HG03520 (cell line): ENCODE results near the gene FNDC8.
"Not testable (repeated sequence)": the region's sequence is repeated elsewhere in the genome, so short reads cannot be mapped to it uniquely, and the experiment has no call there.

ENCODE experiments used
- ATAC-seq: cut with Tn5 transposase; IDR thresholded peaks from one replicate; pipeline ENCODE4 v1.9.1; 2021; ENCODE audit warnings: mild to moderate bottlenecking, moderate library complexity; ENCODE audit not compliant: unreplicated experiment

The FNDC8 gene

GRCh38 chr17:35094902-35095301, 26.5 kb upstream of the FNDC8 start:
- no peak for ATAC-seq

- ATAC-seq: no peak
Measured at GRCh38 chr17:35095741-35096140, 25.7 kb upstream of the FNDC8 start.

DNA sequence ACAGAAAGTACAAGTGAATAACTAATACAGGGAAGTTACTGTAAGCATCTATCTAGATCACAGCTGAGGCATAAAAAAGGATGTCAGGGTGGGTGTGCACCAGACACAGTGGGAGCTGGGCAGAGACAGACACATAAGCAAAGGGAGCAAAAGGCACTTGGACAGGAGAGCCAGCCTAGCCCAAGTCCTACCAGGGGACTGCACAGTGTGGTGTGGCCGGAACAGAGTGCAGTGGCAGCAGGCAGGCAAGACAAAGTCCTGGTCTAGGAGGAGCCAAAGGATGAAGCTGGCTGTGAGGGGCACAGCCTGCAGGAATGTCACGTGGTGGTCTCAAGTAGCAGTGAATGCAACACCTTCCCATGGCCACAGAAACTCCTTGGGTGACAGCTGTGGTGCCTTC, 23.6 kb upstream of the FNDC8 start:
- ATAC-seq: no peak

DNA sequence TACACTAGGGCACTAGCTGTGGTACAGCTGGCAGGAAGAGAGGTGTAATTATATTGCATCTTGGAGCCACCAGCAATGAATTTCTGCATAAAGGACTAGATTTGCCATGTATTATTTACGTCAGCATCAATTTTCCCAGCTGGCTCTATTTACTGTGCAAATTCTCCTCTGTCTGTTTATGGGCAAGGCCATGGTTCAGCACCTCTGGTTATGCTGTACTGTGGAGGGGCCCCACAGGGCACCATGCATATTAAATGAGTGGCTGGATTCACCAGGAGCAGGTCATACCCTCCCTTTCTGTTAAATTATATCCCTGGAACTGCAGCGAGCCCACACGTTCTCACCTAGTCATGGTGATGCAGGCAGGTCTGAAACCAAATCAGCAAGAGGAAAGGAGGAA, 21.5 kb upstream of the FNDC8 start:
- ATAC-seq: no peak

DNA sequence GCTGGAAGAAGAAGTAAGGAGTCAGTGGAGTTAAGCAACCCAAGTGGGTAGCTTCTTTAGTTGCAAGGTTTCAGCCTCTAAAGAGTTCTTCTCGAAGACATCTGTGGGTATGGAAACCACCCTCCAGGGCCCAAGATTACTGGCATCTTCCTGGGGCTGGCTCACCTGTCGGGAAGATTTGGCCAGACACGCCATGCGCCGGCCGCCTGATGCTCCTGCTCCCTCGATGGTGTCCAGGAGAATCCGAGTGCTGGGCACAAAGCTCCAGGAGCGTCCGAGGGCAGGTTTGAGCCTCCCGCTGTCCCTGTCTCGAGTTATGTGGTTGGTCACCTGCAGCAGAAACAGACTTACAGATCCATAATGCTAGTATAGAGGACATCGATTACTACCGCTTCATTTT, 20.4 kb upstream of the FNDC8 start:
- ATAC-seq: no peak

DNA sequence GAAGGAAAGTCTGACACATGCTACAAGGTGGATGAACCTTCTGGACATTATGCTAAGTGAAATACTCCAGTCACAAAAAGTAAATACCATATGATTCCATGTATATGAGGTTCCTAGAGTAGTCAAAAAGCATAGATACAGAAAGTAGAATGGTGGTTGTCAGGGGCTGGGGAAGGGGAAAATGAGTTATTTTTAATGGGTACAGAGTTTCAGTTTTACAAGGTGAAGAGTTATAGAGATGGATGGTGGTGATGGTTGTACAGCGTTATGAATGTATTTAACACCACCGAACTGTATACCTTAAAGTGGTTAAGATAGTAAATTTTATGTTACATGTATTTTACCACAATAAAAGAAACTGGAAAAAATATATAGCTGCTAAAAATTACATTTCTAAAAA, 19.7 kb upstream of the FNDC8 start:
- ATAC-seq: no peak

GRCh38 chr17:35103271-35103670, 18.1 kb upstream of the FNDC8 start:
- ATAC-seq: no peak

DNA sequence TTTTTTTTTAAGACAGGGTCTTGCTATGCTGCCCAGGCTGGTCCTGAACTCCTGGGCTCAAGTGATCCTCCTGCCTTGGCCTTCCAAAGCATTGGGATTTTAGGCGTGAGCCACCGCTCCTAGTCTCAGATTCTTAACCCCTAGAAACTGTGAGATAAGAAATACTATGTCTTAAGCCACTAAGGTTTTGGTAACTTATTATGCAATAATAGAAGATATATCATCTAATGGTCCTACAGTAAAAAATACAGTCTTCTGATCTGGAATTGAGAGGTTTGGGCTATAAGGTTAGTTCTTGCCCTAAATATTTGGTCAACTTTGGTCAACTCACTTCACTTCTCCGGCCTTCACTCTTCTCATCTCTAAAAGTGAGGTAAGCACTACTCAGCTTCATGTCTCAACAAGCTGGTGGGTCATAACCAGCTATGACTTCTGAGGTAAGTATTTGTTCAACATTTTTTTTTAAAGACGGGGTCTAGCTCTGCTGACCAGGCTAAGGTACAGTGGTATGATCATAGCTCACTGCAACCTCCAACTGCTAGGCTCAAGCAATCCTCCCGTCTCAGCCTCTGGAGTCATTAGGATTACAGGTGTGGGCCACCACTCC, 16.5 kb upstream of the FNDC8 start:
- ATAC-seq: no peak

GRCh38 chr17:35110791-35111190, 10.6 kb upstream of the FNDC8 start:
- ATAC-seq: not testable (repeated sequence)

DNA sequence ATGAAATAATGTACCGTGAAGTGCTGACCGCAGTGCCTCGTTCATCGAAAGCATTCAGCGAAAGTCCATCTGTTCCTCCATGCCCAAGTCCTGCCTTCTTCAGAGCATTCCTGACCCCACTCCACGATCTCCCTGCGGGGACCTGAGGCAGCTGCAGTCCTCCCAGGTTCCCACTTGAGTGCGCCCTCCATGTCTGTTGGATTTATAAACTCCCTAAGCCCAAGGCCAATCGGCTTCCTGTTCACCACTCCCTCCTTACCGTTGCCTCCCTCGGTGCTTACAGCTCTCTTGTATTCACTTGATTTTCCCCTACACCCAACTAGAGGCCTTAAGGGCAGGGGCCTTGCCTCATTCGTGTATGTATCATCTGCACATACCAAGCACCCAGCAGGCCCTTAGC, 4.6 kb upstream of the FNDC8 start:
- ATAC-seq: no peak

- no peak for ATAC-seq
Measured at GRCh38 chr17:35117984-35118383, 3.4 kb upstream of the FNDC8 start.

DNA sequence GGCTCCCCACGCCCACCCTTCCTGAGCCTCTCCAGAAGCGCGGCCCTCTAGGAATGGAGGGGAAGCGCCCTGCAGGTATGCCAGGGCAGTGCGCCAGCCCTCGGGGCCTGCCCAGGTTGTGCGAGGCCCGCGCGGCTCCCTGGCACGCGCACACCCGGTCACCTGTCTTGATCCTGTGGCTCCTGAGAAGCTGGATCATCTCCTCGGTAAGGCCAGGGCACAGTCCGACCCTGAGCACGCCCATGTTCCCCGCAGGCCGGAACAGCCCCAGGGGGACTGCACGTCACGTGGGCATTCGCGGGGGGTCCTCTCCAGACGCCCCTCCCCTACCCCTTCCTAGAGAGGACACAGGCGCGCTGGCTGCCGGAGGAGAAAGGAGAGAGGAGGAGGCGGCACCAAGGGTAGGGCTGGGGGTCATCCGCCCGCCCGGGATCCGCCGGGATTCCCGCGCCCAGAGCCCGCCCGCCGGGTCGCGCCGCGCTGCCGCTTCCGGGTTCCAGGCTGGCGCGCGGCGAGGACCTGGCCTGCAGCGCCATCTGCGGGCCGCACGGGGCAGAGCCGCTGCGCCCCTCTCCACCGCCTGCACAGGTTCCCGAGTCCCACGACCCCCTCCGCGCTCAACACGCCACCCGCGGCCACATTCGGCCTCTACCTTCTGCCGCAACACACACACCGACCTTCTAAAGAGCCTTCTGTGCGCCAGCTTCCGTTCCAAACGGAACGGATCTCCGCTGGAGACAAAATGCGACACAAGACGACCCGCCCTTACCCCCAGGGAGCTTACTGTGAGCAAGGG, 1.8 kb upstream of the FNDC8 start, which contains the start of gene RAD51D:
TSS of gene RAD51D (minus strand) at position 491 of the 796 bp plus-strand sequence. CDS start at position 244, 247 bp downstream.
- peak; percentile 68 for ATAC-seq

DNA sequence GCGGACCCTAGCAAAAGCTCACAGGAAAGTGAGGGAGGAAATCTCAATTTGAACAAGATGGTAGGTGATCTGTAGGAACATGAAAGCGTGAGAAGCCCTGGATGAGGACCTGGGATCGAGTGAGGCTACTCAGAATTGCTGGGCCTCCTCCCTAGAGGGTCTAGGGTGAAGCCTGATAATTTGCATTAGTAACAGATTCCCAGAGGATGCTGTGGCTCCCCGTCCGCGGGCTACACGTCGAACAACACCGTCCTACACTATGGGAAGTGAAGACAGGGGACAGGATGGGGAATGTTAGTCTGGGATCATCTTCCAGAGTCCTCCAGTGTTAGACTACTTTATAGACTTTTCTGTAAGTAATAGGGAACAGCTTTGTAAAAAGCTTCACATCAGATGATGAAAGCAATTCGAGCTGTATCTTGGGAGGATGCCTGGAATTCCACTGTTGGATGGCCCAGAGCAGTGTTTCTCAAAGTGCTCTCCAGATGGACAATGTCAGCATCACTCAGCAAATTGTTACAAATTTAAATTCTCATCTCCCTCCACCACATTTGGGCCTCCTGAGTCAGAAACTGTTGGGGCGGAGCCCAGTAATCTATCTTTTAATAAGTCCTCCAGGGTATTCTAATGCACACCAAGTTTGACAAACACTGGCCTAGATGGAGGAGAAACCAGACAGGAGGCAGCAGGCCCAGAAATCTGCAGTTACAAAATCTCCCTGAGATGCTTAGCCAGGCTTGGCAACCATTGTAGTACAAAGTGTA, 6.5 kb downstream of the FNDC8 start:
- ATAC-seq: no peak

DNA sequence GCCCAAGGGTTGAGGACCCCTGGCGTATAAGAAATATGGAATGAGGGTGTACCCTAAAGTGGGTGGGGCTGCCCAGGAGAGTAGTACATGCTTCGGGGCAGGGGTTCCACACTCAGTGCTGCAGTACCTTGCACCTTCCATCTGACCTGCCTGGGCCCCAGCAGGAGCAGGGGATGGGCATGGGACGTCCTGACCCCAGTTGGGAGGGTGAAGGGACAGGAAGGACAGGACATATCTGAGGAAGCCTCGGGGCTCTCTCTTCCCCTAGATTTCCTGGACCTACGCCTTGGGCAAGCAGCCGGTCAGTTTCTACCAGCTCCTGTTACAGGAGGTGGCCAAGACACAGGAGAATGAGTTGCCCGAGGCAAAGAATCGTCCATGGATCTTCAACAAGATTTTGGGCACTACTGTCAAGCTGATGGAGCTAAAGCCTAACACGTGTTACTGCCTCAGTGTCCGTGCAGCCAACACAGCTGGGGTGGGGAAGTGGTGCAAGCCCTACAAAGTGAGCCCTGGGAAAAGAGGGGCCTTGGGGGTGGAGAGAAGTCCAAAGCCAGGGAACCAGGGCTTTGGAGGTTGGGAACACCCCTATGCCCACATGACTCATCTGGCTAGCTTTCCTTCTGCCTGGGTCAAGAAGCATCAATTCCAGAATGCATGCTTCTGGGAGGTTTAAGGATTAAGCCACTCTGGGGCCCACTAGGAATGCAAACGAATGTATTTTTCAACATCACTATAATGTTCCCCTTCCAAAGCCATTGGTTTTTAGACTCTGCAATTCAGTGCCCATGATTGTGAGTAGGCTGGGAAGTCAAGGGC, 7.9 kb downstream of the FNDC8 start:
- no peak for ATAC-seq

DNA sequence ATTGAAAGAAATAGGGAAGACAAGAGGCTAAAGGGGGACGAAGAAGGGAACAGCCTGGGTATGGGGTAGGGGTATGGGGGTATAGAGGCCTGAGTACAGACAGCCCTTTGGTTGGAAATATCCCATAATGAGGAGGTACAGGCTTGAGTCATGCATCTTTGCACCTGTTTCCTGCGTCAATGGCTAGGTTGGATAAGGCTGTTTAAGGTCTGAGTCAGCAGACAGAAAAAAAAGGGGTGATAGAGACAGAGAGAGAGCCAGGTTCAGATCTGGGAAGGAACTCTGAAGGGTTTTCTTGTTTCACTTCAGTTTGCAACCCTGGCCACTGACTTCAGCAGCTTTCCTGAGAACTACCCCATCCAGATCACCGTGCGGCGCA, 8.5 kb downstream of the FNDC8 start:
- no peak for ATAC-seq

GRCh38 chr17:35130392-35130791, 9.0 kb downstream of the FNDC8 start:
- ATAC-seq: no peak

DNA sequence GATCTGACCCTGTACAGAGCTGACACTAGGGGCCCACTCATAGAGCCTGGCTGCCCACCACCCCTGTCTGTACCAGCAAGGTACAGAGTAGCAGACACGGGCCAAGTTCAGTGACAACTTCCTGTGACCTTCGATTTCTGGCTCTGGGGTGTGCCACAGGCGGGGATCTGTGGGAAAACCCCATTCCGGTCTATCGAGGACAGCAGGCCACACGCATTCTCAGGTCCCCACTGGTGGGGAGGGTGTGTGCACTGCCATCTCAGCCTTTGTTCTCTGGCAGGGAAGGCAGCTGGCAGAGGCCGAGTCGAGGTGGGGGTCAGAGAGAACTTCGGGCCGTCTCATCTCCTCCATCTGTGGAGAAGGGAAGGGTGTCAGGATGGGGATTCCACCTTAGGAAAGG, 10.7 kb downstream of the FNDC8 start:
- no peak for ATAC-seq

DNA sequence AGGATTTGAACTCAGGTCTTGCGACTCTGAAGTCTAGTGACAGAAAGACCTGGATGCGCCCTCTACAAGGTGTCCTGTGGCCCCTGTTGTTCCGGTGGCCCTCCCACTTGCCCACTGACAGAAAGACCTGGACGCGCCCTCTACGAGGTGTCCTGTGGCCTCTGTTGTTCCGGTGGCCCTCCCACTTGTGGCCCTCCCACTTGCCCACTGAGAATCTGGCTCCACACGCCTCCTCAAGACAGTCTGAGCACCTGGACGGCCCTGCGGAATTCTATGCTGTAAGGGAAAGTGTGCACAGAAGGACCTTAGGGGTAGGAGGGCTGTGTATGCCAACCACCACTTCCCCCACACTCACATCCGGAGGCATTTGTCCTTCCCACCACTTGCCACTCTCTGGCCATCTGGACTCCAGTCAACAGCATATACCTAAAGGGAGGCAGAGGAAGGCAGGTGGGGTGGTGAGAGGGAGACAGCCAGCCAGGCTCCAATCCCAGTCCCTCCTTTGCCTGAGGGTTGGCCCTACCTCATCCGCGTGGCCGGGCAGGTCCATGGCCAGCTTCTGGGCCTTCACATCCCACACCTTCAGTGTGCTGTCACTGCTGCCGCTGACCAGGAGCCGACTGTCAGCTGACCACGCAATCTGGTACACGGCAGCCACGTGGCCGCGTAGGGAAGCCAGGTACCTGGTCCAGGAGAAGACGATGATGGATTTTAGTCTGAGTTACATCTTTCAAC, 11.6 kb downstream of the FNDC8 start:
- no peak for ATAC-seq

DNA sequence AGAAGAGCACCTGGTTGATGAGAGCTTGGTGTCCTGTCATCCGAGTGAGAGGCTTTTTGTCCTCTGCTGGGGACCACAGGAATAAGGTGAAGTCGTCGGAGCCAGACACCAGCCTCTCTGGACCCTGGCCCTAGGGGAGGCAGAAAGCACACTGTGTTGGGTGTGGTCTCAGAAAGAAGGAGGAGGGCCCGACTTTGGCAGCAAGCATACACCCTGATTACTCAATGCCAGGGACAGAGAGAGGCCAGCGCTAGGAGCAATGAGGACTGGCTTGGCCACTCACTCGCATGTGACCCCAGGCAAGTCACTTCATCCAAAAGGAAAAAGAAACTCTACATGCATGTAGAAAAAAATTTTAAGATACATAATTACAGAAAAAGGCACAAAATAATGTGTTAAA, 13.9 kb downstream of the FNDC8 start:
- ATAC-seq: no peak

- no peak for ATAC-seq
Measured at GRCh38 chr17:35138218-35138617, 16.8 kb downstream of the FNDC8 start.
